IMR-90 (cell line): ENCODE measurements around the gene TJAP1. TPM values are rescaled to one million over a fixed set of nuclear protein-coding genes. Genes with fewer than 3 reads are reported as not detected.

ENCODE experiments used
- ATAC-seq: fragments of 200-7000 bp; cut with Tn5 transposase; 2 replicates; pipeline ENCODE4 v1.9.1; 2020; ENCODE audit warnings: low read depth, mild to moderate bottlenecking, moderate library complexity
- BruUV-seq: library from RNA; stranded (reverse); fragments of 400-500 nt; replicated peaks from 2 replicates; lab custom pipeline; 2021; lab: Mats Ljungman, UMichigan
- CTCF ChIA-PET: fragments of 300-600 bp; formaldehyde crosslinking; extraction: SDS; loops from one replicate; lab custom pipeline; 2021; ENCODE audit warnings: antibody characterized with exemption; lab: Yijun Ruan, JAX
- POLR2A ChIA-PET: fragments of 300-600 bp; sonication (Branson Sonifier 250); formaldehyde crosslinking; loops from one replicate; lab custom pipeline; 2022; ENCODE audit warnings: antibody characterized with exemption; ENCODE audit not compliant: unreplicated experiment; lab: Charles Lee
- DNase-seq: peaks from one replicate; pipeline ENCODE4 v3.0.0; 2013
- H2AFZ ChIP-seq: replicated peaks from 2 replicates; pipeline ENCODE3; 2013; ENCODE audit warnings: low read length, mild to moderate bottlenecking; ENCODE audit not compliant: poor library complexity
- H2AK5ac ChIP-seq: 2 replicates; pipeline ENCODE4 v1.6.1; 2013; ENCODE audit warnings: low read depth, low read length, inconsistent platforms
- H2AK9ac ChIP-seq: replicated peaks from 2 replicates; pipeline ENCODE3; 2013; ENCODE audit warnings: mild to moderate bottlenecking, low read depth, low read length, moderate library complexity; ENCODE audit not compliant: poor library complexity
- H2BK120ac ChIP-seq: 2 replicates; pipeline ENCODE4 v1.6.1; 2013; ENCODE audit warnings: low read depth, low read length, inconsistent platforms
- H2BK15ac ChIP-seq: 3 replicates; pipeline ENCODE4 v1.6.1; 2013; ENCODE audit warnings: low read depth, low read length, inconsistent platforms
- H2BK20ac ChIP-seq: 2 replicates; pipeline ENCODE4 v1.6.1; 2013; ENCODE audit warnings: low read depth, mild to moderate bottlenecking, inconsistent platforms, low read length, moderate library complexity
- H2BK5ac ChIP-seq: 2 replicates; pipeline ENCODE4 v1.6.1; 2013; ENCODE audit warnings: mild to moderate bottlenecking, low read depth, low read length, inconsistent platforms; ENCODE audit not compliant: poor library complexity, severe bottlenecking
- H3K14ac ChIP-seq: replicated peaks from 2 replicates; pipeline ENCODE4 v1.6.1; 2013; ENCODE audit warnings: low read depth, low read length, inconsistent platforms
- H3K18ac ChIP-seq: 2 replicates; pipeline ENCODE4 v1.6.1; 2013; ENCODE audit warnings: low read depth, low read length, control low read depth
- H3K23ac ChIP-seq: 2 replicates; pipeline ENCODE4 v1.6.1; 2013; ENCODE audit warnings: low read depth, low read length, inconsistent platforms
- H3K27ac ChIP-seq: 2 replicates; pipeline ENCODE4 v1.5.1; 2013; ENCODE audit warnings: mild to moderate bottlenecking, control low read depth, low read length; ENCODE audit not compliant: insufficient read depth
- H3K27me3 ChIP-seq: 2 replicates; pipeline ENCODE4 v1.6.1; 2013; ENCODE audit warnings: low read length; ENCODE audit not compliant: control insufficient read depth, insufficient read depth
- H3K36me3 ChIP-seq: 2 replicates; pipeline ENCODE4 v1.6.1; 2013; ENCODE audit warnings: low read length, mixed read lengths; ENCODE audit not compliant: control insufficient read depth, insufficient read depth
- H3K4ac ChIP-seq: 2 replicates; pipeline ENCODE4 v1.6.1; 2013; ENCODE audit warnings: low read depth, low read length, inconsistent platforms
- H3K4me1 ChIP-seq: 2 replicates; pipeline ENCODE4 v1.6.1; 2013; ENCODE audit warnings: low read length, mixed read lengths; ENCODE audit not compliant: control insufficient read depth, insufficient read depth
- H3K4me2 ChIP-seq: 2 replicates; pipeline ENCODE4 v1.6.1; 2013; ENCODE audit warnings: low read depth, mild to moderate bottlenecking, control low read depth, low read length, moderate library complexity
- H3K4me3 ChIP-seq: 2 replicates; pipeline ENCODE4 v1.5.1; 2013; ENCODE audit warnings: low read depth, mild to moderate bottlenecking, control low read depth, low read length, moderate library complexity; ENCODE audit not compliant: insufficient read depth
- H3K56ac ChIP-seq: 2 replicates; pipeline ENCODE4 v1.6.1; 2013; ENCODE audit warnings: low read length, inconsistent platforms; ENCODE audit not compliant: insufficient read depth; ENCODE audit errors: extremely low read depth
- H3K79me1 ChIP-seq, 2 experiments: 2 replicates each; pipeline ENCODE4 v1.6.1; 2013; ENCODE audit warnings: low read length in 2 of 2, inconsistent platforms in 1 of 2, low read depth in 1 of 2
- H3K9ac ChIP-seq: 2 replicates; pipeline ENCODE4 v1.6.1; 2013; ENCODE audit warnings: low read depth, low read length, control low read depth
- H3K9me1 ChIP-seq: 2 replicates; pipeline ENCODE4 v1.6.1; 2013; ENCODE audit warnings: low read length, inconsistent platforms; ENCODE audit not compliant: insufficient read depth
- H3K9me3 ChIP-seq: 2 replicates; pipeline ENCODE4 v1.6.1; 2013; ENCODE audit warnings: low read length; ENCODE audit not compliant: control insufficient read depth, insufficient read depth
- H4K20me1 ChIP-seq: 2 replicates; pipeline ENCODE4 v1.6.1; 2013; ENCODE audit warnings: low read length, inconsistent platforms; ENCODE audit not compliant: insufficient read depth
- H4K5ac ChIP-seq: 2 replicates; pipeline ENCODE4 v1.6.1; 2013; ENCODE audit warnings: mild to moderate bottlenecking, low read depth, low read length, control low read depth
- H4K8ac ChIP-seq, 2 experiments: 2 replicates each; pipeline ENCODE4 v1.6.1; 2013; ENCODE audit warnings: low read depth in 2 of 2, low read length in 2 of 2, control low read depth in 1 of 2, inconsistent platforms in 1 of 2
- H4K91ac ChIP-seq: 2 replicates; pipeline ENCODE4 v1.6.1; 2013; ENCODE audit warnings: low read depth, low read length, inconsistent platforms; ENCODE audit not compliant: insufficient read depth
- BHLHE40 ChIP-seq: fragments of 150-350 bp; IDR thresholded peaks from 2 replicates; pipeline ENCODE4 v1.6.1; 2016; ENCODE audit warnings: mild to moderate bottlenecking, low read depth, low read length
- FOS ChIP-seq: fragments of 150-350 bp; IDR thresholded peaks from 2 replicates; pipeline ENCODE4 v1.6.1; 2016; ENCODE audit warnings: low read depth, low read length
- MXI1 ChIP-seq: IDR thresholded peaks from 2 replicates; pipeline ENCODE4 v1.6.1; 2012; ENCODE audit warnings: low read depth, mild to moderate bottlenecking, low read length, moderate library complexity, borderline replicate concordance
- WGBS, 2 experiments: methylation state at CpG; one replicate each; pipeline versions ENCODE4 v1.1.5 to v1.1.7; 2013; ENCODE audit warnings: missing lambda C conversion rate in 2 of 2; ENCODE audit not compliant: insufficient read length in 1 of 2; ENCODE audit errors: extremely low coverage in 2 of 2; 5-methylcytosine and 5-hydroxymethylcytosine counted together
- dilution Hi-C: fragments of 300-500 bp; cut with HindIII; formaldehyde crosslinking; loops from one replicate; pipeline ENCODE4 v1.14.3; 2018; ENCODE audit warnings: low sequenced_read_pairs; ENCODE audit not compliant: unreplicated experiment
- in situ Hi-C: fragments of 300-500 bp; cut with MboI; formaldehyde crosslinking; loops from 3 replicates; pipeline ENCODE4 v1.14.3; 2019; ENCODE audit warnings: low sequenced_read_pairs, inconsistent platforms, mixed read lengths
- intact Hi-C: fragments of 100-400 bp; cut with micrococcal nuclease; formaldehyde crosslinking; loops from 2 replicates; pipeline ENCODE4 v1.10.0; 2022
- polyA plus RNA-seq, 3 experiments: library from polyadenylated mRNA; depleted of rRNA; stranded (reverse); fragments of >200 nt; gene quantifications; 2 replicates each; pipeline ENCODE4 v1.2.3, GENCODE V29; 2012; ENCODE audit warnings: low replicate concordance in 1 of 3
- total RNA-seq: library from RNA; depleted of rRNA; stranded (reverse); fragments of >200 nt; gene quantifications from 2 replicates; pipeline ENCODE4 v1.2.3, GENCODE V29; 2012
- TF ChIP-seq, protein P1 (sequence below): fragments of 150-350 bp; IDR thresholded peaks from 2 replicates; pipeline ENCODE4 v1.6.1; 2016; ENCODE audit warnings: low read depth, mild to moderate bottlenecking, low read length, moderate library complexity, borderline replicate concordance
- TF ChIP-seq, protein P2 (sequence below): conservative IDR thresholded peaks from 2 replicates; pipeline ENCODE4 v1.5.1; 2012; ENCODE audit warnings: mild to moderate bottlenecking, low read depth, low read length, improper control_type of control experiment

TJAP1 gene
- total and polyA plus RNA-seq, 2 of the 4 experiments (the other 2 are of a cell fraction) = 12.2 to 34.2 TPM

- Histone ChIP-seq H3K27me3 (no peaks in the 10 kb centered on the region), H3K4ac (peak overlapping the region; percentile 85), H3K18ac (peak overlapping the region; percentile 46), H2AFZ (peak overlapping the region; percentile 76), H2BK20ac (peak overlapping the region; percentile 80), H3K9me1 (peaks cover 52% of the 10 kb centered on the region), H4K5ac (peak overlapping the region; percentile 27), H4K20me1 (peaks cover 28% of the 10 kb centered on the region; the same call in 1 of the 2 replicates), H3K14ac (peak overlapping the region; percentile 83), H3K9ac (peak overlapping the region; percentile 8; the same call in 1 of the 2 replicates), H3K4me3 (no peak overlapping the region), H3K79me1 (peaks cover 27 to 83% of the 10 kb centered on the region in 2 experiments), H2BK15ac (peak overlapping the region; percentile 10; the same call in 2 of the 3 replicates), H3K36me3 (no peaks in the 10 kb centered on the region; the same call in 1 of the 2 replicates), H2AK9ac (peak overlapping the region; percentile 97), H3K4me2 (peak overlapping the region; percentile 83), H3K23ac (peak overlapping the region; percentile 14; the same call in 1 of the 2 replicates), H3K27ac (peak overlapping the region; percentile 76), H2BK120ac (peak overlapping the region; percentile 81), H4K91ac (peak overlapping the region; percentile 88), H3K4me1 (peaks cover 42% of the 10 kb centered on the region), H3K9me3 (no peaks in the 10 kb centered on the region), H2AK5ac (peak overlapping the region; percentile 92), H3K56ac (no peak overlapping the region), H2BK5ac (peak overlapping the region; percentile 89), H4K8ac (peak overlapping the region; percentile 44 to 65; a peak in 3 of 4 replicates)
- POLR2A ChIA-PET = interaction anchor here (0.5 to 1.0 kb wide), 2 partner anchors 10 to 14 kb away, joined by 3 to 11 read pairs; no protein-coding TSS in a partner anchor
- BruUV-seq = no TSS peak
- TF ChIP-seq MXI1 = peak; percentile 87
- TF ChIP-seq, protein P1, sequence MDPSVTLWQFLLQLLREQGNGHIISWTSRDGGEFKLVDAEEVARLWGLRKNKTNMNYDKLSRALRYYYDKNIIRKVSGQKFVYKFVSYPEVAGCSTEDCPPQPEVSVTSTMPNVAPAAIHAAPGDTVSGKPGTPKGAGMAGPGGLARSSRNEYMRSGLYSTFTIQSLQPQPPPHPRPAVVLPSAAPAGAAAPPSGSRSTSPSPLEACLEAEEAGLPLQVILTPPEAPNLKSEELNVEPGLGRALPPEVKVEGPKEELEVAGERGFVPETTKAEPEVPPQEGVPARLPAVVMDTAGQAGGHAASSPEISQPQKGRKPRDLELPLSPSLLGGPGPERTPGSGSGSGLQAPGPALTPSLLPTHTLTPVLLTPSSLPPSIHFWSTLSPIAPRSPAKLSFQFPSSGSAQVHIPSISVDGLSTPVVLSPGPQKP = no peak
- TF ChIP-seq, protein P2, sequence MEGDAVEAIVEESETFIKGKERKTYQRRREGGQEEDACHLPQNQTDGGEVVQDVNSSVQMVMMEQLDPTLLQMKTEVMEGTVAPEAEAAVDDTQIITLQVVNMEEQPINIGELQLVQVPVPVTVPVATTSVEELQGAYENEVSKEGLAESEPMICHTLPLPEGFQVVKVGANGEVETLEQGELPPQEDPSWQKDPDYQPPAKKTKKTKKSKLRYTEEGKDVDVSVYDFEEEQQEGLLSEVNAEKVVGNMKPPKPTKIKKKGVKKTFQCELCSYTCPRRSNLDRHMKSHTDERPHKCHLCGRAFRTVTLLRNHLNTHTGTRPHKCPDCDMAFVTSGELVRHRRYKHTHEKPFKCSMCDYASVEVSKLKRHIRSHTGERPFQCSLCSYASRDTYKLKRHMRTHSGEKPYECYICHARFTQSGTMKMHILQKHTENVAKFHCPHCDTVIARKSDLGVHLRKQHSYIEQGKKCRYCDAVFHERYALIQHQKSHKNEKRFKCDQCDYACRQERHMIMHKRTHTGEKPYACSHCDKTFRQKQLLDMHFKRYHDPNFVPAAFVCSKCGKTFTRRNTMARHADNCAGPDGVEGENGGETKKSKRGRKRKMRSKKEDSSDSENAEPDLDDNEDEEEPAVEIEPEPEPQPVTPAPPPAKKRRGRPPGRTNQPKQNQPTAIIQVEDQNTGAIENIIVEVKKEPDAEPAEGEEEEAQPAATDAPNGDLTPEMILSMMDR = no peak
- TF ChIP-seq FOS = 0 out of 2 replicates have a peak, but pooled peaks have one; percentile 27
- 0 out of 2 replicates have a peak, but pooled peaks have one; percentile 24 for TF ChIP-seq BHLHE40
- peak; percentile 77 for DNase-seq
- CTCF ChIA-PET = interaction anchor here (1.5 kb wide), 1 partner anchor 15 kb away, joined by 6 read pairs; no protein-coding TSS in a partner anchor
- peak; percentile 79 for ATAC-seq
- intact Hi-C loops (loop anchor here (1.0 kb wide), 1 partner anchor 15 kb away; the partner anchor contains the start of gene TJAP1), in situ Hi-C loops (loop anchor here (5.0 to 10.0 kb wide), 2 partner anchors 47 to 235 kb away; no protein-coding TSS in a partner anchor), dilution Hi-C loops (no loop called here)
- WGBS, 2 experiments = 0% methylated on average over 4 of the region's 10 CpGs; no CpG with 5 or more reads in 1 of the 2 experiments
These were observed 14.6 kb downstream of the TJAP1 start for GRCh38 chr6:43491750-43492661.
